NCI-H146 treated with DMSO at 0.1 percent for 48 hours (cell line): ENCODE measurements around the gene SYP.
"Not testable (repeated sequence)": the region's sequence is repeated elsewhere in the genome, so short reads cannot be mapped to it uniquely, and the experiment has no call there.

Experiments
- DNase-seq: peaks from one replicate; lab custom pipeline; 2025; ENCODE audit not compliant: unreplicated experiment; lab: John Stamatoyannopoulos, UW

SYP gene

GRCh38 chrX:49190821-49191573, 9.0 kb downstream of the SYP start:
- peak; percentile 100 for DNase-seq

- no peak for DNase-seq
Observed at GRCh38 chrX:49189606-49190005, 10.4 kb downstream of the SYP start.

- DNase-seq, result no peak
Observed at GRCh38 chrX:49188468-49189076, 11.4 kb downstream of the SYP start.

GRCh38 chrX:49187526-49187925, 12.5 kb downstream of the SYP start:
- DNase-seq, result no peak

GRCh38 chrX:49187028-49187394, 13.0 kb downstream of the SYP start:
- no peak for DNase-seq

GRCh38 chrX:49186125-49187027, 13.6 kb downstream of the SYP start, which contains the start of gene PRICKLE3:
PRICKLE3 (minus strand) TSS chrX:49186373; CDS start chrX:49186297, 76 bp downstream.
- peak; percentile 44 for DNase-seq

- peak; percentile 76 for DNase-seq
Observed at GRCh38 chrX:49184294-49185281, 15.4 kb downstream of the SYP start.

GRCh38 chrX:49183701-49184281, 16.2 kb downstream of the SYP start:
- no peak for DNase-seq

- DNase-seq, result no peak
Observed at GRCh38 chrX:49179358-49179757, 20.6 kb downstream of the SYP start.

GRCh38 chrX:49178537-49178936, 21.5 kb downstream of the SYP start:
- no peak for DNase-seq

GRCh38 chrX:49177873-49178480, 22.0 kb downstream of the SYP start:
- no peak for DNase-seq

- no peak for DNase-seq
Observed at GRCh38 chrX:49177338-49177833, 22.6 kb downstream of the SYP start.

- DNase-seq, result no peak
Observed at GRCh38 chrX:49176421-49177326, 23.3 kb downstream of the SYP start.

GRCh38 chrX:49175435-49176274, 24.3 kb downstream of the SYP start:
- no peak for DNase-seq

- no peak for DNase-seq
Observed at GRCh38 chrX:49174723-49175122, 25.3 kb downstream of the SYP start.

GRCh38 chrX:49173544-49173943, 26.4 kb downstream of the SYP start:
- DNase-seq, result not testable (repeated sequence)

GRCh38 chrX:49172280-49172780, 27.7 kb downstream of the SYP start:
- DNase-seq, result no peak
